Right atrium auricular region (tissue), 2 donors: Measurements from ENCODE around the gene CCNF. TPM values are rescaled to one million over a fixed set of nuclear protein-coding genes. Genes with fewer than 3 reads are reported as not detected.
A peak's percentile ranks its signal among the peaks of the same experiment; 100 is the strongest.

Experiments
- DNase-seq: peaks from one replicate; pipeline ENCODE4 v3.0.0-alpha.2; 2019; ENCODE audit warnings: low spot score
- H3K27ac ChIP-seq, 2 donors: fragments of 200-600 bp; sonication (generic); 1 replicate in 1 of 2; 2 replicates in 1 of 2; pipeline ENCODE4 v1.5.1; 2016 to 2019
- H3K27me3 ChIP-seq, 2 donors: fragments of 200-600 bp; sonication (generic); one replicate each; pipeline versions ENCODE4 v1.5.1 to v1.6.0; 2017 to 2019
- H3K36me3 ChIP-seq: fragments of 200-600 bp; sonication (generic); one replicate; pipeline ENCODE4 v1.5.1; 2016
- H3K4me1 ChIP-seq, 2 donors: fragments of 200-600 bp; sonication (generic); one replicate each; pipeline versions ENCODE4 v1.5.1 to v1.6.0; 2017 to 2019
- H3K4me3 ChIP-seq, 2 donors: fragments of 200-600 bp; sonication (generic); 1 replicate in 1 of 2; 2 replicates in 1 of 2; pipeline ENCODE4 v1.5.1; 2017 to 2019; ENCODE audit warnings: mild to moderate bottlenecking in 1 of 2, moderate library complexity in 1 of 2
- H3K9me3 ChIP-seq, 2 donors: fragments of 200-600 bp; sonication (generic); one replicate each; pipeline ENCODE4 v1.5.1; 2019
- CTCF ChIP-seq, 2 donors: fragments of 200-600 bp; sonication (generic); IDR thresholded peaks; one replicate each; pipeline ENCODE4 v1.5.1; 2019; ENCODE audit warnings: antibody characterized with exemption in 2 of 2
- total RNA-seq, 2 donors: library from RNA; depleted of rRNA; stranded (reverse); fragments of >200 nt; gene quantifications; one replicate each; pipeline ENCODE4 v1.1.0, GENCODE V29; 2016

The CCNF gene
- total RNA-seq, 2 donors from 2014 or later: 1.4 to 1.7 TPM

GRCh38 chr16:2497116-2497630, 67.9 kb downstream of the CCNF start:
- Histone ChIP-seq H3K9me3 (no peaks in the 10 kb centered on the region), H3K36me3 (peaks cover 7% of the 10 kb centered on the region), H3K27me3 (no peaks in the 10 kb centered on the region), H3K27ac (peak overlapping the region in 1 of 2 donors; percentile 38), H3K4me1 (peaks cover 0 to 42% of the 10 kb centered on the region in 2 donors), H3K4me3 (no peak overlapping the region)
- no peak for TF ChIP-seq CTCF (IDR thresholded peaks at IDR 0.05)
- no peak for DNase-seq

GRCh38 chr16:2497695-2498484, 68.6 kb downstream of the CCNF start:
- Histone ChIP-seq H3K27me3 (no peaks in the 10 kb centered on the region), H3K27ac (peak overlapping the region; percentile 10 to 38), H3K9me3 (no peaks in the 10 kb centered on the region), H3K36me3 (peaks cover 7% of the 10 kb centered on the region), H3K4me3 (no peak overlapping the region), H3K4me1 (peaks cover 0 to 49% of the 10 kb centered on the region in 2 donors)
- TF ChIP-seq CTCF (IDR thresholded peaks at IDR 0.05): no peak
- no peak for DNase-seq

GRCh38 chr16:2498531-2499253, 69.4 kb downstream of the CCNF start:
- H3K27me3 ChIP-seq: no peaks in the 10 kb centered on the region
- H3K27ac ChIP-seq: peak overlapping the region; percentile 10 to 38
- TF ChIP-seq CTCF (IDR thresholded peaks at IDR 0.05): no peak
- peaks cover 0 to 52% of the 10 kb centered on the region in 2 donors for H3K4me1 ChIP-seq
- no peaks in the 10 kb centered on the region for H3K9me3 ChIP-seq
- H3K36me3 ChIP-seq: peaks cover 7% of the 10 kb centered on the region
- DNase-seq: no peak
- no peak overlapping the region for H3K4me3 ChIP-seq

GRCh38 chr16:2499454-2499853, 70.2 kb downstream of the CCNF start:
- Histone ChIP-seq H3K4me3 (no peak overlapping the region), H3K4me1 (peaks cover 0 to 52% of the 10 kb centered on the region in 2 donors), H3K36me3 (peaks cover 7% of the 10 kb centered on the region), H3K27me3 (no peaks in the 10 kb centered on the region), H3K9me3 (no peaks in the 10 kb centered on the region), H3K27ac (peak overlapping the region in 1 of 2 donors; percentile 7)
- no peak for DNase-seq
- no peak for TF ChIP-seq CTCF (IDR thresholded peaks at IDR 0.05)

GRCh38 chr16:2499890-2500429, 70.7 kb downstream of the CCNF start:
- H3K36me3 ChIP-seq: peaks cover 7% of the 10 kb centered on the region
- no peak for TF ChIP-seq CTCF (IDR thresholded peaks at IDR 0.05)
- no peak overlapping the region for H3K4me3 ChIP-seq
- no peak for DNase-seq
- no peaks in the 10 kb centered on the region for H3K27me3 ChIP-seq
- H3K9me3 ChIP-seq: no peaks in the 10 kb centered on the region
- H3K4me1 ChIP-seq: peaks cover 0 to 52% of the 10 kb centered on the region in 2 donors
- no peak overlapping the region for H3K27ac ChIP-seq
